HG03095 (cell line): ENCODE results near the gene AK3.

Experiments
- ATAC-seq: cut with Tn5 transposase; IDR thresholded peaks from one replicate; pipeline ENCODE4 v1.9.1; 2021; ENCODE audit warnings: moderate library complexity; ENCODE audit not compliant: unreplicated experiment

Gene AK3

GRCh38 chr9:4750023-4750673 is 9.1 kb upstream of the AK3 start:
- ATAC-seq = no peak

GRCh38 chr9:4748612-4749011 is 7.6 kb upstream of the AK3 start:
- ATAC-seq = no peak

GRCh38 chr9:4746278-4747030 is 5.5 kb upstream of the AK3 start:
- ATAC-seq = no peak

- no peak for ATAC-seq
These were observed 2.3 kb upstream of the AK3 start for GRCh38 chr9:4743131-4743875.

DNA sequence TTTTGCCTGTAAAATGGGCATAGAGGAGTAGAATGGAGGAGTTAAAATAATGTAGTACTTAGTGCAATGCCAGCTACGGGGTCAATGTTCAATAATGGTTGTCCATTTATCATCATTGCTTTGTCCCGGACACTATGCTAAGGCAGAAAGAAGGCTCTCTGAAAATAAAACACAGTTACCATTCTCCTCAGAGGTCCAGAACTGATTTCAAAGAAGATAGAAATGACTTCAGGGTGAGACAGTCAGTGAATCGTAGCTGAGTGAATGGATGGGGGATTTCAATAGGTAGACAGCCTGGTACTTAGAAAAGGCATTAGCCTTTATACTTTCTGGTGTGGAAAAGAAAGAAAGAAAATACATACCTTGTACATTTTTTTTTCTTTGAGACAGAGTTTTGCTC is 1.2 kb upstream of the AK3 start:
- ATAC-seq = no peak

GRCh38 chr9:4741365-4742089 is 525 bp upstream of the AK3 start:
- ATAC-seq = no peak

- no peak for ATAC-seq
These were observed 689 bp downstream of the AK3 start for GRCh38 chr9:4740388-4740637.

DNA sequence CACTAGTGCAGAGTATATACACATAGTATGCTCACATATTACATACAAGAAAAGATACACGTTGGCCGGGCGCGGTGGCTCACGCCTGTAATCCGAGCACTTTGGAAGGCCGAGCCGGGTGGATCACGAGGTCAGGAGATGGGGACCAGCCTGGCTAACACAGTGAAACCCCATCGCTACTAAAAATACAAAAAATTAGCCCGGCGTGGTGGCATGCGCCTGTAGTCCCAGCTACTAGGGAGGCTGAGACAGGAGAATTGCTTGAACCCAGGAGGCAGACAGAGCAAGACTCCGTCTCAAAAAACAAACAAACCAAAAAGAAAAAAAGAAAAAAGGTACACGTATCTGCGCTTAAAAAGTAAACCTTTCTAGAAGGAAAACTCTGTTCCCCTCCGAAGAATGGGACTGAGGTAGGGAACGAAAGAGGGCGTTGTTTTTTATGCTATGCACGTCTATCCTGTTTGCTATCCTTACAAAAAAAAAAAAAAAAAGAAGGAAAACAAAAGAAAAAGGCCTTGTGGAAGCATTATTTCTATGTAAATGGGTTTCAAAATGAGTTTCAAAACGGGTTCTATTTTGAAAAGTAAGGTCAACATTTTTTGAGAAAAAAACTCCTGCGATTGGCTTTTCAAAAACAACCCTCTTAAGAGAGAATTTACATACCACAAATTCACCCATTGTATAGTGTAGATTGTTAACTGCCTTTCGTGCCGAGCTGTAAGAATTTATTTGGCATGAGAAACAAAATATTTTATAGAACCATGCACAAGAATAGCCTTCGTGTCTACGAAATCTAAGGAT is 1.2 kb downstream of the AK3 start:
- ATAC-seq = no peak

- ATAC-seq = no peak
These were observed 2.0 kb downstream of the AK3 start for GRCh38 chr9:4738866-4739586.

DNA sequence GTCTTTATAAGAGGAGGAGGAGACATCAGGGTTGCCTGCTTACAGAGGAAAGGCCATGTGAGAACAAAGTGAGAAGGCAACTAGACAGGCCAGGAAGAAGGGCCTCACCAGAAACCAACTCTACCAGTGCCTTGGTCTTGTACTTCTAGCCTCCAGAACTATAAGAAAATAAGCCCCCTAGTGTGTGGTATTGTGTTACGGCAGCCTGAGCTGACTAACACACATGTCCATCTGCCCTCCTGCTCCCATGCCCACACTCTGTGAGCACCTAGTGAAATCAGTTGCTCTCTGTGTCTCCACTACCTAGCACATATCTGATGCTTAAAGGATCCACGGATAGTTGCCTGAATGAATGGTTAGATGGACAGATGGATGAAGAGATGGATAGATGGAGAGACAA is 6.9 kb downstream of the AK3 start:
- ATAC-seq = no peak

DNA sequence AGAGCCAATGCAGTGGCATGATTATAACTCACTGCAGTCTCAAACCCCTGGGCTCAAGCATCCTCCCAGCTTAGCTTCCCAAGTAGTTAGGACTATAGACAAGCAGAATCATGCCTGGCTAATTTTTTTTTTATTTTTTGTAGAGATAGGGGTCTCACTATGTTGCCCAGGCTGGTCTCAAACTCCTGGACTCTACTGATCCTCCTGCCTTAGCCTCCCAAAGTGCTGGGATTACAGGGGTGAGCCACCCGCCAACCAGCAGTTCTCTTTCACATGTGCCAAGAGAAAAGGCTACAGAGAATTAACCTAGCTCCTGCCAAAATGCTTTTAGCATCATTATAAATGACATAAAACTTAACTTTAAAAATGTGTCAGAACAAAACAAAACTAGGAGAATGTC is 8.1 kb downstream of the AK3 start:
- no peak for ATAC-seq

DNA sequence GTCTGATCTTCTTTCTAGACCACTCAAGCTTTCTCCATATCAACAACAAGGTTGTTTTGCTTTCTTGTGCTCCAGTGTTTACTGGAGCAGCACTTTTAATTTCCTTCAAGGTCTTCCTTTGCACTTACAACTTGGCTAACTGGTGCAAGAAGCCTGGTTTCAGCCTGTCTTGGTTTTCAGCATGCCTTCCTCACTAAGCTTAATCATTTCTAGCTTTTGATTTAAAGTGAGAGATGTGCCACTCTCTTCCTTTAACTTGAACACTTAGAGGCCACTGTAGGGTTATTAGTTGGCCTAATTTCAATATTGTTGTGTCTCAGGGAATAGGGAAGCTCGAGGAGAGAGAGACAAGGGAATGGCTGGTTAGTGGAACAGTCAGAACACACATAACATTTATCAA is 13.4 kb downstream of the AK3 start:
- ATAC-seq = no peak

- no peak for ATAC-seq
These were observed 15.1 kb downstream of the AK3 start for GRCh38 chr9:4725706-4726442.

- no peak for ATAC-seq
These were observed 19.3 kb downstream of the AK3 start for GRCh38 chr9:4721736-4722135.

DNA sequence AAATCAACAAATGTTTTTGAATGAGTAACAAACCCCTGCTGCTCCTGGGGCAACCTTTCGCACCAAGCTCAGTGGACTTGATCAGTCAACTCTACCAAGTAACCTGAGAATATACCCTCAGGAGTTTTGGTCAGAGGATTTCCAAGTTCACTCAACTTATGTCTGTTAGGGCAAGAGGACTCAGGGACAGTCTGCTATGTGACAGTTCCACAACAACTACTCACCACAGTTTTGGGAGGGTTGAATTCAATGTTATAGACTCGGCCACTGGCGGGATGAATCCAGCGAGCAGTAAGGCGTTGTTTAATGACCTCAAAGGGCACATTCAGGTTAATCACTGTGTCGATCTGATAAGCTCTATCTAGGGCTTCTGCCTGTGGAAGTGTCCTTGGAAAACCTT is 22.1 kb downstream of the AK3 start:
- ATAC-seq = no peak

- no peak for ATAC-seq
These were observed 23.2 kb downstream of the AK3 start for GRCh38 chr9:4717815-4718214.

- no peak for ATAC-seq
These were observed 24.8 kb downstream of the AK3 start for GRCh38 chr9:4716163-4716562.

- ATAC-seq = no peak
These were observed 26.6 kb downstream of the AK3 start for GRCh38 chr9:4714266-4715016.

DNA sequence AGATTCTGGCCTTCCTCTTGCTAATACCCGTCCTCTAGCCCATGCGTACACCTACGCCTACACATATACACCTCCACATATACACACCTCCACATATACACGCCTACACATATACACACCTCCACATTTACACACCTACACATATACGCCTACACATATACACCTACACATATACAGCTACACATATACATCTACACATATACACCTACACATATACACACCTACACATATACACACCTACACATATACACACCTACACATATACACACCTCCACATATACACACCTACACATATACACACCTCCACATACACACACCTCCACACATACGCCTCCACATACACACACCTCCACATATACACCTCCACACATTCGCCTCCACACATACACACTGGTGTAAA is 27.2 kb downstream of the AK3 start:
- ATAC-seq = no peak
